ENCODE results near the gene ACO2.

GRCh38 chr22:41564563-41564962 is 95.6 kb downstream of the ACO2 start:
- no peak for TF ChIP-seq CTCF (IDR thresholded peaks at IDR 0.05)
- TF ChIP-seq POLR2A (IDR thresholded peaks at IDR 0.05) = no peak
- TF ChIP-seq POLR2AphosphoS5 (IDR thresholded peaks at IDR 0.05) = no peak
- TF ChIP-seq EP300 (IDR thresholded peaks at IDR 0.05) = no peak
